ENCODE results near the gene SP110.
"Not testable (repeated sequence)": the region's sequence is repeated elsewhere in the genome, so short reads cannot be mapped to it uniquely, and the experiment has no call there.

- not testable (repeated sequence) for TF ChIP-seq POLR2A, CTCF (IDR thresholded peaks at IDR 0.05)
These were observed 99.4 kb downstream of the SP110 start for GRCh38 chr2:230120376-230120775.
